K562 (cell line): ENCODE measurements around the gene RECK. TPM values are rescaled to one million over a fixed set of nuclear protein-coding genes. Genes with fewer than 3 reads are reported as not detected.

Experiments
- ATAC-seq: fragments of 200-7000 bp; cut with Tn5 transposase; 3 replicates; pipeline ENCODE4 v1.9.1; 2020; ENCODE audit warnings: moderate library complexity
- BruUV-seq: library from RNA; stranded (reverse); fragments of 400-500 nt; replicated peaks from 2 replicates; lab custom pipeline; 2021; lab: Mats Ljungman, UMichigan
- CTCF ChIA-PET: fragments of 300-600 bp; formaldehyde crosslinking; extraction: SDS; loops from one replicate; lab custom pipeline; 2021; ENCODE audit warnings: low intra/inter-chr PET ratio; lab: Yijun Ruan, JAX
- POLR2A ChIA-PET: fragments of 300-600, 350-650 bp; sonication (Branson Sonifier 250); formaldehyde crosslinking; extraction: SDS; loops from one replicate; lab custom pipeline; 2021; ENCODE audit warnings: antibody characterized with exemption, inconsistent platforms; lab: Yijun Ruan, JAX
- DNase-seq, 4 experiments: peaks; one replicate each; pipeline versions ENCODE4 v3.0.0 to v3.0.0-alpha.2; 2011 to 2018; ENCODE audit warnings: low spot score in 3 of 4, mixed read lengths in 3 of 4; ENCODE audit errors: extremely low read depth in 1 of 4
- FAIRE-seq: peaks from 2 replicates; lab custom pipeline; 2011; peaks lifted over from hg19 to GRCh38; lab: Jason Lieb, UNC
- H2AFZ ChIP-seq: 2 replicates; pipeline ENCODE4 v1.6.0; 2011; ENCODE audit warnings: low read depth, low read length, control low read depth, inconsistent platforms
- H3K27ac ChIP-seq: fragments of 200-600 bp; 3 replicates; pipeline ENCODE4 v1.8.0; 2011; ENCODE audit warnings: low read depth, mild to moderate bottlenecking, control low read depth, inconsistent platforms, low read length, moderate library complexity, mixed read lengths; ENCODE audit errors: extremely low read depth
- H3K27me3 ChIP-seq, 2 experiments: fragments of 300-600 bp in 1 of 2; 2 replicates in 1 of 2; 3 replicates in 1 of 2; pipeline versions ENCODE4 v1.6.0 to v1.8.0; 2011; ENCODE audit warnings: inconsistent platforms in 2 of 2, low read length in 2 of 2, mild to moderate bottlenecking in 1 of 2, mixed read lengths in 1 of 2, moderate library complexity in 1 of 2; ENCODE audit not compliant: control insufficient read depth in 2 of 2, insufficient read depth in 2 of 2
- H3K36me3 ChIP-seq: fragments of 300-600 bp; 3 replicates; pipeline ENCODE4 v1.8.0; 2011; ENCODE audit warnings: mild to moderate bottlenecking, low read length, inconsistent platforms; ENCODE audit not compliant: control insufficient read depth, insufficient read depth
- H3K4me1 ChIP-seq, 2 experiments: fragments of 200-600 bp in 1 of 2; replicated peaks in 1 of 2; 2 replicates in 1 of 2; 3 replicates in 1 of 2; pipeline versions ENCODE4 v1.5.1 to v1.8.0; 2011; ENCODE audit warnings: inconsistent platforms in 2 of 2, low read length in 2 of 2, mild to moderate bottlenecking in 1 of 2, mixed read lengths in 1 of 2, moderate library complexity in 1 of 2; ENCODE audit not compliant: control insufficient read depth in 2 of 2, insufficient read depth in 2 of 2
- H3K4me2 ChIP-seq: 2 replicates; pipeline ENCODE4 v1.6.1; 2011; ENCODE audit warnings: low read length, control low read depth, inconsistent platforms, mixed read lengths; ENCODE audit not compliant: insufficient read depth
- H3K4me3 ChIP-seq: fragments of 200-600 bp; sonication (generic), shearing (Covaris generic); 2 replicates; pipeline ENCODE4 v1.5.1; 2016; ENCODE audit warnings: control low read depth, inconsistent platforms
- H3K79me2 ChIP-seq: fragments of 200-600 bp; 3 replicates; pipeline ENCODE4 v1.8.0; 2011; ENCODE audit warnings: low read length, inconsistent platforms; ENCODE audit not compliant: control insufficient read depth, insufficient read depth
- H3K9ac ChIP-seq, 2 experiments: 2 replicates each; pipeline versions ENCODE4 v1.6.0 to v1.6.1; 2011; ENCODE audit warnings: low read depth in 2 of 2, low read length in 2 of 2, control low read depth in 1 of 2, inconsistent platforms in 1 of 2, mild to moderate bottlenecking in 1 of 2, mixed read lengths in 1 of 2; ENCODE audit not compliant: insufficient read depth in 1 of 2
- H3K9me1 ChIP-seq: one replicate; pipeline ENCODE4 v1.6.0; 2011; ENCODE audit warnings: inconsistent platforms, mild to moderate bottlenecking, low read length, moderate library complexity; ENCODE audit not compliant: control insufficient read depth, insufficient read depth
- H3K9me3 ChIP-seq: replicated peaks from 2 replicates; pipeline ENCODE4 v1.5.1; 2011; ENCODE audit warnings: low read depth, low read length, inconsistent platforms; ENCODE audit not compliant: control insufficient read depth, insufficient read depth
- H4K20me1 ChIP-seq: replicated peaks from 2 replicates; pipeline ENCODE4 v1.6.1; 2011; ENCODE audit warnings: low read length, inconsistent platforms, mixed read lengths; ENCODE audit not compliant: control insufficient read depth, insufficient read depth
- TCF7L2 ChIP-seq: fragments of 150-350 bp; IDR thresholded peaks from 2 replicates; pipeline ENCODE4 v1.6.1; 2016; ENCODE audit warnings: low read depth, mild to moderate bottlenecking, low read length, moderate library complexity
- ZNF778 ChIP-seq: fragments of 450-650 bp; formaldehyde crosslinking; IDR thresholded peaks from 2 replicates; pipeline ENCODE4 v1.4.0; 2020; ENCODE audit warnings: mild to moderate bottlenecking, moderate library complexity
- WGBS: fragments of 100-300 bp; shearing (Covaris generic); methylation state at CpG from one replicate; pipeline ENCODE4 v1.1.6; 2016; ENCODE audit warnings: low coverage, mixed read lengths; ENCODE audit not compliant: insufficient coverage; ENCODE audit errors: missing lambda C conversion rate; 5-methylcytosine and 5-hydroxymethylcytosine counted together
- in situ Hi-C: fragments of 300-500 bp; cut with MboI; formaldehyde crosslinking; loops from 4 replicates; pipeline ENCODE4 v1.15.0; 2018; ENCODE audit warnings: inconsistent platforms, mixed read lengths
- intact Hi-C: fragments of 100-400 bp; cut with micrococcal nuclease; formaldehyde crosslinking; loops from 2 replicates; pipeline ENCODE4 v1.14.2; 2022
- polyA plus RNA-seq, 8 experiments: library from polyadenylated mRNA; depleted of rRNA in 4 of 8; stranded (reverse) in 5 of 8; unstranded in 3 of 8; fragments of >200 nt; fragmentation: Nextera tagmentation in 2 of 8; fragmentation: Illumina TruSeq in 1 of 8; extraction: Ambion mirVana in 2 of 8; extraction: Trizol in 1 of 8; gene quantifications; 2 replicates each; pipeline versions ENCODE4 v1.2.1 to v1.2.3, GENCODE V29; 2011 to 2014; ENCODE audit warnings: inconsistent platforms in 1 of 8, missing spikeins in 1 of 8
- total RNA-seq, 7 experiments: library from RNA; depleted of rRNA in 6 of 7; stranded (reverse); fragments of >200 nt in 6 of 7; fragmentation: Illumina TruSeq in 2 of 7; extraction: Trizol in 2 of 7; gene quantifications; 2 replicates each; pipeline versions ENCODE4 v1.2.1 to v1.2.3, GENCODE V29; 2011 to 2021; ENCODE audit warnings: low replicate concordance in 1 of 7
- TF ChIP-seq, protein P1 (sequence below): fragments of 450-650 bp; IDR thresholded peaks from 2 replicates; pipeline ENCODE4 v1.6.1; 2016; ENCODE audit warnings: antibody characterized with exemption
- TF ChIP-seq, protein P2 (sequence below): fragments of 450-650 bp; IDR thresholded peaks from 2 replicates; pipeline ENCODE4 v1.6.1; 2016; ENCODE audit warnings: low read depth, mild to moderate bottlenecking, moderate library complexity

The RECK gene
- total and polyA plus RNA-seq, 9 of the 15 experiments (the other 6 are each of a cell fraction or from before 2014, with no cell fraction given), result 0.04 to 0.36 (median 0.16) TPM

DNA sequence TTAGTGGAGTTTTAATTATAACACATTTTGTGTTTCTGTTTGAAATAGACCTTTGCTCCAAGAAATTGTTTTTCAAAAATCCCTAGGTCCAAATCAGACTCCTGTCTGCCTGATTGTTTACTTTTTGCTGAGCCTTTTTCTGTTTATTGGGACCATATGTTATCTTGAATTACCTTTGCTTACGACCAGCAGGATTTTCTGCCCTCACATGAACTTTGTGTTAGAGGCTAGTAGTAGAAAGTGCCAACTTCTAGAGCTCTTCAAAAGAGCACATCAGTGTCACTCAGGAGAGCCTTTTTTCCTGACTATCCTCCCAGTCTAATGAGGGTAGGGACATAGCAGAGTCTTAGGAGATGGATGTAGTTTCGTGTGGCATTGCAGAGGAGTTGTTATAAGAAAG lies 10.2 kb downstream of the RECK start:
- CTCF ChIA-PET, result no interaction called here

More for the DNA sequence above, 10.2 kb downstream of the RECK start:
- BruUV-seq, result no TSS peak
- Histone ChIP-seq H3K4me2 (no peak overlapping the region), H4K20me1 (no peaks in the 10 kb centered on the region), H2AFZ (no peak overlapping the region), H3K79me2 (no peaks in the 10 kb centered on the region)
- WGBS, result 0% methylated on average over 1 of the region's 2 CpGs
- ATAC-seq, result no peak
- no peak for DNase-seq
- TF ChIP-seq TCF7L2, result no peak
- TF ChIP-seq, protein P1, sequence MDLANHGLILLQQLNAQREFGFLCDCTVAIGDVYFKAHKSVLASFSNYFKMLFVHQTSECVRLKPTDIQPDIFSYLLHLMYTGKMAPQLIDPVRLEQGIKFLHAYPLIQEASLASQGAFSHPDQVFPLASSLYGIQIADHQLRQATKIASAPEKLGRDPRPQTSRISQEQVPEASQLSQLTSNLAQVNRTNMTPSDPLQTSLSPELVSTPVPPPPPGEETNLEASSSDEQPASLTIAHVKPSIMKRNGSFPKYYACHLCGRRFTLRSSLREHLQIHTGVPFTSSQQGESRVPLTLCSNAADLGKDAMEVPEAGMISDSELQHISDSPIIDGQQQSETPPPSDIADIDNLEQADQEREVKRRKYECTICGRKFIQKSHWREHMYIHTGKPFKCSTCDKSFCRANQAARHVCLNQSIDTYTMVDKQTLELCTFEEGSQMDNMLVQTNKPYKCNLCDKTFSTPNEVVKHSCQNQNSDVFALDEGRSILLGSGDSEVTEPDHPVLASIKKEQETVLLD, result no peak
- no peak for TF ChIP-seq ZNF778 (CRISPR knock-in tag)
- TF ChIP-seq, protein P2, sequence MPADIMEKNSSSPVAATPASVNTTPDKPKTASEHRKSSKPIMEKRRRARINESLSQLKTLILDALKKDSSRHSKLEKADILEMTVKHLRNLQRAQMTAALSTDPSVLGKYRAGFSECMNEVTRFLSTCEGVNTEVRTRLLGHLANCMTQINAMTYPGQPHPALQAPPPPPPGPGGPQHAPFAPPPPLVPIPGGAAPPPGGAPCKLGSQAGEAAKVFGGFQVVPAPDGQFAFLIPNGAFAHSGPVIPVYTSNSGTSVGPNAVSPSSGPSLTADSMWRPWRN, result no peak
- TF ChIP-seq, all 486 proteins: peak for 0
- Histone ChIP-seq H3K4me1 (no peaks in the 10 kb centered on the region), H3K9me1 (no peaks in the 10 kb centered on the region), H3K27ac (no peak overlapping the region), H3K4me3 (no peak overlapping the region), H3K9ac (no peak overlapping the region), H3K27me3 (no peaks in the 10 kb centered on the region; a peak in 2 of 5 replicates), H3K9me3 (no peaks in the 10 kb centered on the region), H3K36me3 (no peaks in the 10 kb centered on the region)
- intact Hi-C loops, result no loop called here
- in situ Hi-C loops, result no loop called here
- no peak for FAIRE-seq
- POLR2A ChIA-PET, result interaction anchor here (0.6 kb wide), 1 partner anchor 27 kb away, joined by 3 read pairs; no protein-coding TSS in a partner anchor
